8988T (cell line): Measurements from ENCODE around the gene PHTF1.

Experiments used
- DNase-seq: peaks from one replicate; pipeline ENCODE4 v3.0.0; 2011

PHTF1 gene

GRCh38 chr1:113662101-113662500 lies 97.2 kb downstream of the PHTF1 start:
- no peak for DNase-seq

- no peak for DNase-seq
Measured at GRCh38 chr1:113660088-113660487, 99.2 kb downstream of the PHTF1 start.

- no peak for DNase-seq
Measured at GRCh38 chr1:113659556-113659955, 99.7 kb downstream of the PHTF1 start.

- DNase-seq = no peak
Measured at GRCh38 chr1:113659035-113659434, 100.3 kb downstream of the PHTF1 start.

GRCh38 chr1:113657556-113658063 lies 101.7 kb downstream of the PHTF1 start:
- DNase-seq = no peak

GRCh38 chr1:113657126-113657525 lies 102.2 kb downstream of the PHTF1 start:
- no peak for DNase-seq

GRCh38 chr1:113654883-113655282 lies 104.4 kb downstream of the PHTF1 start:
- no peak for DNase-seq

- no peak for DNase-seq
Measured at GRCh38 chr1:113653741-113654140, 105.5 kb downstream of the PHTF1 start.

- no peak for DNase-seq
Measured at GRCh38 chr1:113652771-113653170, 106.5 kb downstream of the PHTF1 start.

- DNase-seq = no peak
Measured at GRCh38 chr1:113648478-113648877, 110.8 kb downstream of the PHTF1 start.

GRCh38 chr1:113647164-113647563 lies 112.1 kb downstream of the PHTF1 start:
- DNase-seq = no peak
